ENCODE measurements around the gene PTPRH.
"Not testable (repeated sequence)": the region's sequence is repeated elsewhere in the genome, so short reads cannot be mapped to it uniquely, and the experiment has no call there.

PTPRH gene

DNA sequence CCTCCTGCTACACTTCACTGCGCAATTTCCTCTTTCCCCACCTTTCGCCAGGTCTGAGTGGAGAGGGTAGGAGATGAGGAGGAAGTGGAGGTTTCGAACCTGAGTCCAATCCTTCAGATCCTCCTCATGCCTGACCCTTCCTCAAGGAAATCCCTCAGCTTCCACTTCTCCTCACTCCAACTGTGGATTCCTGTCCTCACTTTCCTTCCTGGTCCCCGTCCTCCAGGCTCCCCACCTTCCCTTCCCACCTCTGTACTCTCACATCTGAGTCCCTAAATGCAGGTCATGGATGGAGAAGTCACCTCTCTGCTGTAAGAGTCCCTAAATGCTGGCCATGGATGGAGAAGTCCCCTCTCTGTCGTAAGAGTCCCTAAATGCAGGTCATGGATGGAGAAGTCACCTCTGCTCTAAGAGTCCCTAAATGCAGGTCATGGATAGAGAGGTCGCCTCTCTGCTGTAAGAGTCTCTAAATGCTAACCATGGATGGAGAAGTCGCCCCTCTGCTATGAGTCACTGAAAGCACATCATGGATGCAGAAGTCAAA, 16.2 kb upstream of the PTPRH start:
- Histone ChIP-seq H3K4me1 (ENCODE audit: control extremely low read depth in 1 of 4, control insufficient read depth in 4 of 4, insufficient read depth in 4 of 4, low read length in 3 of 4) (no peaks in the 10 kb centered on the region), H3K27me3 (replicated peaks in 2 of 5; ENCODE audit: control insufficient read depth in 4 of 5, insufficient read depth in 5 of 5, low read length in 4 of 5) (no peaks in the 10 kb centered on the region), H3K4me3 (ENCODE audit: control insufficient read depth in 1 of 7, extremely low read depth in 1 of 7, insufficient read depth in 4 of 7, low read depth in 2 of 7, low read length in 6 of 7) (no peak overlapping the region), H3K9me3 (ENCODE audit: control extremely low read depth in 1 of 5, control insufficient read depth in 4 of 5, insufficient read depth in 2 of 5, low read depth in 1 of 5, low read length in 4 of 5) (peaks cover 0 to 7% (median 3%) of the 10 kb centered on the region in 5 experiments), H3K27ac (ENCODE audit: insufficient read depth in 1 of 2, low read depth in 1 of 2, low read length in 2 of 2, poor library complexity in 1 of 2, severe bottlenecking in 2 of 2) (no peak overlapping the region), H3K36me3 (ENCODE audit: control insufficient read depth in 4 of 4, insufficient read depth in 4 of 4, low read length in 3 of 4) (peaks cover 1 to 79% (median 52%) of the 10 kb centered on the region in 4 experiments)
- POLR2A ChIA-PET = no interaction called here
- WGBS (ENCODE audit: insufficient coverage) = 100% methylated on average over 3 of the region's 7 CpGs
- CTCF ChIA-PET = no interaction called here
- DNase-seq = no peak

DNA sequence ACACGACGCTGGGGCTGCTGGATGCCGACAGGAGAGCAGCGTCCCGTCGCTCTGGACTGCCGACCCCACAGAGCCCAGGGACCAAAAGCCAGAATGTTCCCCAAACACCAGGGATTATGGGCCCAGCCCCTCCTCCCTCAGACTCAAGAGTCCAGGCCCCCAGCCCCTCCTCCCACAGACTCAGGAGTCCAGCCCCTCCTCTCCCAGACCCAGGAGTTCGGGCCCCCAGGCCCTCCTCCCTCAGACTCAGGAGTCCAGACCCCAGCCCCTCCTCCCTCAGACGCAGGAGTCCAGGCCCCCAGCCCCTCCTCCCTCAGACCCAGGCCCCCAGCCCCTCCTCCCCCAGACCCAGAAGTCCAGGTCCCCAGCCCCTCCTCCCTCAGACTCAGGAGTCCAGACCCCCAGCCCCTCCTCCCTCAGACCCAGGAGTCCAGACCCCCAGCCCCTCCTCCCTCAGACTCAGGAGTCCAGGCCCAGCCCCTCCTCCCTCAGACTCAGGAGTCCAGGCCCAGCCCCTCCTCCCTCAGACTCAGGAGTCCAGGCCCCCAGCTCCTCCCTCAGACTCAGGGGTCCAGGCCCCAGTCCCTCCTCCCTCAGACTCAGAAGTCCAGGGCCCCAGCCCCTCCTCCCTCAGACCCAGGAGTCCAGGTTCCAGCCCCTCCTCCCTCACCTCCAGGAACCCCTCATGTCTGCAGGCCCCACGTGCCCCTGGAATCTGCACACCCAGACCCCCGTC, 15.5 kb upstream of the PTPRH start:
- H3K4me1 ChIP-seq (ENCODE audit: control extremely low read depth in 1 of 4, control insufficient read depth in 4 of 4, insufficient read depth in 4 of 4, low read length in 3 of 4); POLR2A ChIA-PET: not testable (repeated sequence)
- 90% methylated on average over 6 of the region's 11 CpGs for WGBS (ENCODE audit: insufficient coverage)

DNA sequence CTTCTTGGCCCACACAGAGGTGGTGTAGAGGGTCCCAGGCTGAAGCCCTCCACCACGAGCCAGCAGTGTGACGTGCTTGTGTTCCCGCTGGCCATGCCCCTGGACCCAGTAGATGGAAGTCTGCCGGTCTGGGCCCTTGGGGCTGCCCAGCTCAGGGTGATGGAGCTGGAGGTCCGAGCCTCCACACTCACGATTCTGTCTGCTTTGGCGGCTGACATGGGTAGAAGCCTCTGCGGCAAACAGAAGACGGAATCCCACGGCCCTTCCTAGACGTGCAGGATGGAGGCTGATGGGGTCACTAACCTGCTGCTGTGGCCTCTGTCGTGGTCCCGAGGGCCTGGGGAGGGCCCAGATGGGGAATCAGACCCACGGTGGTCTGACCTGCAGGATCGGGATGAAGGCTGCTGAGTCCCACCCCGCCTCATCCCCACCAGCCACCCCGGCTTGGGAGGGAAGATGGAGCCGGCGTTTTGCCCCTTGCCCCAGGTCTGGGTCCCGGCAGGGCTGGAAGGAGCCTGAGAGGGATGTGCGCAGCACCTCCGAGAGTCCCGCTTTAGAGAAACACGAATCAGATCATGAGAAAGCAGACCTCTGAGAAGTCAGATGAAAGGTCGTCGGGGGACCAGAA, 14.9 kb upstream of the PTPRH start:
- Histone ChIP-seq H3K36me3 (ENCODE audit: control insufficient read depth in 4 of 4, insufficient read depth in 4 of 4, low read length in 3 of 4) (peaks cover 3 to 70% (median 41%) of the 10 kb centered on the region in 4 experiments), H3K4me1 (ENCODE audit: control extremely low read depth in 1 of 4, control insufficient read depth in 4 of 4, insufficient read depth in 4 of 4, low read length in 3 of 4) (no peaks in the 10 kb centered on the region), H3K27ac (ENCODE audit: insufficient read depth in 1 of 2, low read depth in 1 of 2, low read length in 2 of 2, poor library complexity in 1 of 2, severe bottlenecking in 2 of 2) (no peak overlapping the region), H3K27me3 (replicated peaks in 2 of 5; ENCODE audit: control insufficient read depth in 4 of 5, insufficient read depth in 5 of 5, low read length in 4 of 5) (no peaks in the 10 kb centered on the region), H3K4me3 (ENCODE audit: control insufficient read depth in 1 of 7, extremely low read depth in 1 of 7, insufficient read depth in 4 of 7, low read depth in 2 of 7, low read length in 6 of 7) (no peak overlapping the region), H3K9me3 (ENCODE audit: control extremely low read depth in 1 of 5, control insufficient read depth in 4 of 5, insufficient read depth in 2 of 5, low read depth in 1 of 5, low read length in 4 of 5) (peaks cover 0 to 9% (median 3%) of the 10 kb centered on the region in 5 experiments)
- DNase-seq = no peak
- ChIA-PET POLR2A (no interaction called here), CTCF (no interaction called here)
- WGBS (ENCODE audit: insufficient coverage) = 89% methylated on average over 20 of the region's 26 CpGs

More for the DNA sequence above, 15.5 kb upstream of the PTPRH start:
- H3K27ac ChIP-seq (ENCODE audit: insufficient read depth in 1 of 2, low read depth in 1 of 2, low read length in 2 of 2, poor library complexity in 1 of 2, severe bottlenecking in 2 of 2); CTCF ChIA-PET; H3K4me3 ChIP-seq (ENCODE audit: control insufficient read depth in 1 of 7, extremely low read depth in 1 of 7, insufficient read depth in 4 of 7, low read depth in 2 of 7, low read length in 6 of 7); DNase-seq; H3K9me3 ChIP-seq (ENCODE audit: control extremely low read depth in 1 of 5, control insufficient read depth in 4 of 5, insufficient read depth in 2 of 5, low read depth in 1 of 5, low read length in 4 of 5); H3K27me3 ChIP-seq (replicated peaks in 2 of 5; ENCODE audit: control insufficient read depth in 4 of 5, insufficient read depth in 5 of 5, low read length in 4 of 5): not testable (repeated sequence)
- H3K36me3 ChIP-seq (ENCODE audit: control insufficient read depth in 4 of 4, insufficient read depth in 4 of 4, low read length in 3 of 4) = peaks cover 3 to 77% (median 47%) of the 10 kb centered on the region in 4 experiments

DNA sequence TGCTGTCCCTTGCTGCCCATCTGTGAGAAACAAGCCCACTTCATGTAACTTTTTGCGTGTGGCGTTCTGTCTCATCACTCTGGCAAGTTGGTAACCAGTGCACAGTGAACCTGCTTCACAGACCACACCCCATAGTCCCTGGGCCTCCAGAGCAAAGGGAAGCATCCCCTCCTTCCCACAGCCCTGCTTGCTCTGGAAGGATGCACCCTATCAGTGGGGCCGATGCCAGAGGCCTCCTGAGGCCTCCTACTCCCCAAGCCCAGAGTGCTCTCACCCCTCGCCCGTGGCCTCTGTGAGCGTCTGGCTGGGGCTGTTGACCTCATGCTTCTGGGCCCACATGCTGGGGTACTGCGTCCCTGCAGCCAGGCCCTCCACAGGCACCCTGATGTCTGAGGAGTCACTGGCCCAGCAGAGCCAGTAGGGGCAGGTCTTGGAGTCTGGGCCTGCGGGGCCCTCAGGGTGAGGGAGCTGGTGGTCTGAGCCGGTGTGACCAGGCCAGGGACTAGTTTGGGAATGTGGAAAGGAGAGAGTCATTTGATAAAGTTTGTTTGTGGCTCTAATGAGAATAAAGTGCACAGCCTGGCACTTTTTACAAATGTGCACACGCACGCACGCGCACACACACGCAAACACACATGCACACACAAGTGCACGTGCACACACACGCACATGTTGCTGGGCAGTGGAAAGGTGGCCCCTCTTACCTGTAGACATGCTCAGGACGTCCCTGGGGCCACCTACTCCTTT, 14.2 kb upstream of the PTPRH start:
- H3K9me3 ChIP-seq (ENCODE audit: control extremely low read depth in 1 of 5, control insufficient read depth in 4 of 5, insufficient read depth in 2 of 5, low read depth in 1 of 5, low read length in 4 of 5) = peaks cover 0 to 9% (median 3%) of the 10 kb centered on the region in 5 experiments
- CTCF ChIA-PET = no interaction called here
- no peak overlapping the region for H3K4me3 ChIP-seq (ENCODE audit: control insufficient read depth in 1 of 7, extremely low read depth in 1 of 7, insufficient read depth in 4 of 7, low read depth in 2 of 7, low read length in 6 of 7)
- WGBS (ENCODE audit: insufficient coverage) = 96% methylated on average over 13 of the region's 17 CpGs
- no peak for DNase-seq
- no peaks in the 10 kb centered on the region for H3K27me3 ChIP-seq (replicated peaks in 2 of 5; ENCODE audit: control insufficient read depth in 4 of 5, insufficient read depth in 5 of 5, low read length in 4 of 5)
- POLR2A ChIA-PET = no interaction called here
- no peak overlapping the region for H3K27ac ChIP-seq (ENCODE audit: insufficient read depth in 1 of 2, low read depth in 1 of 2, low read length in 2 of 2, poor library complexity in 1 of 2, severe bottlenecking in 2 of 2)
- no peaks in the 10 kb centered on the region for H3K4me1 ChIP-seq (ENCODE audit: control extremely low read depth in 1 of 4, control insufficient read depth in 4 of 4, insufficient read depth in 4 of 4, low read length in 3 of 4)
- peaks cover 3 to 63% (median 36%) of the 10 kb centered on the region in 4 experiments for H3K36me3 ChIP-seq (ENCODE audit: control insufficient read depth in 4 of 4, insufficient read depth in 4 of 4, low read length in 3 of 4)

DNA sequence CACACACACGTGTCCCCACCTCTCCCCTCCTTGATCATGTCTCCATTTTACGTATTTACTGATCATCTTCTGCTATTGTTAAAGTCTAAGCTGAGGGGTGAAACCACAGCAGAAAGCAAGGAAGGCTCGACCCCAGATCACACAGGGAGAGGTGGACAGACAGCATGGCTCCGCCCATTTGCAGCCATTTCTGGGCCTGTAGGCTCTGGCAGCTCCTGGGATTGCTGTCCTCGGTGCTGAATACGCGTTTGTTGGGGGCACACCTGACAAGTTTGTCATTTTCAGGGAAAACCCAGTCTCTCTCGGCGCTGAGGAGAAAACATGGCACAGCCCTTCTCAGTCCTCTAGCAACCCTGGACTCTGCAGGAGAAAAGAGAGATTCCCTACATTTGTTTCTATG, 11.2 kb upstream of the PTPRH start:
- peaks cover 2 to 34% (median 15%) of the 10 kb centered on the region in 4 experiments for H3K36me3 ChIP-seq (ENCODE audit: control insufficient read depth in 4 of 4, insufficient read depth in 4 of 4, low read length in 3 of 4)
- POLR2A ChIA-PET = no interaction called here
- H3K4me3 ChIP-seq (ENCODE audit: control insufficient read depth in 1 of 7, extremely low read depth in 1 of 7, insufficient read depth in 4 of 7, low read depth in 2 of 7, low read length in 6 of 7) = no peak overlapping the region
- H3K27me3 ChIP-seq (replicated peaks in 2 of 5; ENCODE audit: control insufficient read depth in 4 of 5, insufficient read depth in 5 of 5, low read length in 4 of 5) = peaks cover 0 to 4% (median 2%) of the 10 kb centered on the region in 5 experiments
- peaks cover 0 to 15% (median 12%) of the 10 kb centered on the region in 4 experiments for H3K4me1 ChIP-seq (ENCODE audit: control extremely low read depth in 1 of 4, control insufficient read depth in 4 of 4, insufficient read depth in 4 of 4, low read length in 3 of 4)
- DNase-seq = no peak
- WGBS (ENCODE audit: insufficient coverage) = 93% methylated on average over 9 of the region's 9 CpGs
- H3K27ac ChIP-seq (ENCODE audit: insufficient read depth in 1 of 2, low read depth in 1 of 2, low read length in 2 of 2, poor library complexity in 1 of 2, severe bottlenecking in 2 of 2) = no peak overlapping the region
- CTCF ChIA-PET = interaction anchor here (0.7 to 1.3 kb wide), 3 partner anchors 14 to 35 kb away, joined by 3 read pairs; no protein-coding TSS in a partner anchor
- H3K9me3 ChIP-seq (ENCODE audit: control extremely low read depth in 1 of 5, control insufficient read depth in 4 of 5, insufficient read depth in 2 of 5, low read depth in 1 of 5, low read length in 4 of 5) = peaks cover 0 to 9% (median 3%) of the 10 kb centered on the region in 5 experiments

DNA sequence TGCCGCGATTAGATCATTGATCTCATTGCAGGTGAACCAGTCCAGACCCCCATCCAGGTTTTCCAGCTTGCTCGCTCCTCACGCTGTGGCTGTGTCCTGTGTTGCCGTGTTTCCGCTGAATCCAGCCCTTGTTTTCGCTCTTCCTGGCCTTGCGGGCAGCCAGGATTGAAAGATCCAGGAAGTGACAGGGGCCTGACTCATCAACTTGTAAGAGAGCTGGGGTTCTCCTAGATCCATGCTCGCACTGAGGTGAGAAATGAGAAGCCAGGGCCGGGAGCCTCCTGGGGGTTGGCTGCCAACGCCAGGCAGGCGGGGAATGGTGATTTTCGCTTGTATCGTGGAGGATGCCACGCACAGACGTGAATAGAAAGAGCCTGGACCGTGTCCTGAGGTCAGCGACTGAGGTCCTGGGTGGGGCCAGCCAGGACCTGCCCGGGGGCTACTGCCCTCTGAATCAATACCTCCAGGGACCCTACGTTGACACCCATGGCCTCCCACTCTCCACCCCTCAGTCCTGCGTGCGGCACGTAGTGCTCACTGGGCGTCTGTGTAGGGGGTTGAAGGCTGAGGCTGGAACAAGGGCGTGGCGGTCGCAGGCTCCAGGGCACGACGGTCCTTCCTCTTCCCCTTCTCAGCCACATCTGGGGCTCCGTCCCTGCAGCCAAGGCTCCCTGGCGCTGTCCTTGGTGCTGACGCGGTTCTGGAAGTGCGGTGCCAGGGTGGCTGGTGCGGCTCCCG, 7.3 kb upstream of the PTPRH start:
- CTCF ChIA-PET = interaction anchor here (1.5 kb wide), 1 partner anchor 15 kb away, joined by 3 read pairs; no protein-coding TSS in a partner anchor
- peaks cover 0 to 13% (median 3%) of the 10 kb centered on the region in 4 experiments for H3K36me3 ChIP-seq (ENCODE audit: control insufficient read depth in 4 of 4, insufficient read depth in 4 of 4, low read length in 3 of 4)
- H3K27me3 ChIP-seq (replicated peaks in 2 of 5; ENCODE audit: control insufficient read depth in 4 of 5, insufficient read depth in 5 of 5, low read length in 4 of 5) = peaks cover 0 to 8% (median 2%) of the 10 kb centered on the region in 5 experiments
- POLR2A ChIA-PET = interaction anchor here (0.6 kb wide), 1 partner anchor 40 kb away, joined by 5 read pairs; no protein-coding TSS in a partner anchor
- H3K4me3 ChIP-seq (ENCODE audit: control insufficient read depth in 1 of 7, extremely low read depth in 1 of 7, insufficient read depth in 4 of 7, low read depth in 2 of 7, low read length in 6 of 7) = peak overlapping the region in 5 of 7 experiments; percentile 33 to 71 (median 52)
- H3K9me3 ChIP-seq (ENCODE audit: control extremely low read depth in 1 of 5, control insufficient read depth in 4 of 5, insufficient read depth in 2 of 5, low read depth in 1 of 5, low read length in 4 of 5) = peaks cover 6 to 19% (median 11%) of the 10 kb centered on the region in 5 experiments
- peak; percentile 91 to 96 (median 94) for DNase-seq
- H3K4me1 ChIP-seq (ENCODE audit: control extremely low read depth in 1 of 4, control insufficient read depth in 4 of 4, insufficient read depth in 4 of 4, low read length in 3 of 4) = peaks cover 0 to 15% (median 12%) of the 10 kb centered on the region in 4 experiments
- 6% methylated on average over 32 of the region's 36 CpGs for WGBS (ENCODE audit: insufficient coverage)
- H3K27ac ChIP-seq (ENCODE audit: insufficient read depth in 1 of 2, low read depth in 1 of 2, low read length in 2 of 2, poor library complexity in 1 of 2, severe bottlenecking in 2 of 2) = peak overlapping the region in 1 of 2 experiments; percentile 73
